ENCODE measurements around the gene DSCAML1.

DSCAML1 gene

DNA sequence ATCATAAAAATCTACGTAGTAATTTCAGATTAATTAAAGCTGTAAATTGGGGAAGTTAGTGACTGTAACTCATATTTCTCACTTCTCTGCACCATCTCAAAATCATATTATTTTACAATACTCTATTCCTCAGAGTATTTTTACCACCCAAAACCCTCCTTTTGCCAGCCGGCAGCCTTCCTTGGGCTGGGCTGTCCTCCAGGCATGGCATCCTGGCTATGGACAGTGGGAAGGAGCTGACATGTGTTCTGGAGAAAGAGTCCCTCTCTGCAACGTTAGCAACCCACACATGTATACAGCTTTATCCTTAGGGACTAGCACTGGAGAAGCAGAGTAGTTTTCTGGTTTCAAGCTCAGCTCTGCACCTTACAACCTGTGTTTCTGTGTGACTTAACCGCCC, 86.8 kb downstream of the DSCAML1 start:
- no peak overlapping the region for H3K4me3 ChIP-seq (ENCODE audit: low read depth in 1 of 2, low read length in 2 of 2)
- no peak overlapping the region for H3K9ac ChIP-seq (ENCODE audit: low read length)
- H3K4me1 ChIP-seq (ENCODE audit: insufficient read depth, low read length), result no peaks in the 10 kb centered on the region
- H3K36me3 ChIP-seq (ENCODE audit: insufficient read depth, low read length), result no peaks in the 10 kb centered on the region
- no peak overlapping the region for H3K27ac ChIP-seq (ENCODE audit: low read depth, low read length)
- H3K9me3 ChIP-seq (ENCODE audit: low read length), result no peaks in the 10 kb centered on the region
- no peaks in the 10 kb centered on the region for H3K27me3 ChIP-seq (ENCODE audit: control insufficient read depth in 1 of 2, insufficient read depth in 2 of 2, low read length in 2 of 2)

DNA sequence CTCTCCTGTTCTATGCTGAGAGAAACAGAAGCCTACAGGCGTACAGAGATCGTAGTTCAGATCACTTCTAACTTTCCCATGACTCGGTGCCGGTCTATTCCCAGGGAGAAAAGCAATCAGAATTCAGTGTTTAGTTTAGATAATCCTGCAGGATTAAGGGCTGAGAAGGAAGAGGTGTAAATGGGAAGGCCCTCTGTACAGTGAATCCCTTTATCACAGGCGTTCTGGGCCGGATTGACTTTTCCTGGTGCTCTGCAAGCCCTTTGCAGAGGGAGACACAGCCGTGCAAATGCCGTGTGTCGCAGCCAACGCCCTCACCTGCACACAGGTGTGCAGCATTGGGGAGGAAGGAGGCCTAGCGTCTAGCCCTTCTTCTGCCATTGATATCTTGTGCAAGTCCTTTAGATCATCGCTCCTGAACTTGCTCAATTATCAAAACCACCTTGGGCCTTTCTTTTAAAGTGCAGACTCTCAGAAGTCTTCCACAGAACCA, 90.6 kb downstream of the DSCAML1 start:
- no peak overlapping the region for H3K27ac ChIP-seq (ENCODE audit: low read depth, low read length)
- no peak overlapping the region for H3K9ac ChIP-seq (ENCODE audit: low read length)
- no peaks in the 10 kb centered on the region for H3K4me1 ChIP-seq (ENCODE audit: insufficient read depth, low read length)
- H3K4me3 ChIP-seq (ENCODE audit: low read depth in 1 of 2, low read length in 2 of 2), result no peak overlapping the region
- no peaks in the 10 kb centered on the region for H3K36me3 ChIP-seq (ENCODE audit: insufficient read depth, low read length)
- H3K9me3 ChIP-seq (ENCODE audit: low read length), result no peaks in the 10 kb centered on the region
- H3K27me3 ChIP-seq (ENCODE audit: control insufficient read depth in 1 of 2, insufficient read depth in 2 of 2, low read length in 2 of 2), result no peaks in the 10 kb centered on the region

DNA sequence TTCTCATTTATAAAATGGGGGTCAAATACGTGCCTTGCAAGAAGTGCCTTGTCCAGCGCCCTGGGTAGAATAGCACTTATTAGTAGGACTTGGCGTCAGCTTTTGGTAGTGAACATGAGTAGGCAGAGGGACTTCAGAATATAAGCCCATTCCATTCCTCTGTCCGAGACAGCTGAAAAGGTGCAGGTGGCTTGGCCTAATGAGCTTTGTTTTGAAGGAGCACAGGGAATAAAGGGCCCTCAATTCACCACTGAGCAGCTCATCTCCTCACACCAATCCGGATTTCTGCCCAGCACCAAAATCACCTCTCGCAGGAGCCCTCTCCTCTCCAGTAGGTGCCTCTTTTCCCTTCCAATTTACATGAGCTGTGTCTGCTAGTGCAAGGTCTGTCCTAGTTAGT, 91.2 kb downstream of the DSCAML1 start:
- Histone ChIP-seq H3K36me3 (ENCODE audit: insufficient read depth, low read length) (no peaks in the 10 kb centered on the region), H3K9me3 (ENCODE audit: low read length) (no peaks in the 10 kb centered on the region), H3K27me3 (ENCODE audit: control insufficient read depth in 1 of 2, insufficient read depth in 2 of 2, low read length in 2 of 2) (no peaks in the 10 kb centered on the region), H3K27ac (ENCODE audit: low read depth, low read length) (no peak overlapping the region), H3K9ac (ENCODE audit: low read length) (no peak overlapping the region), H3K4me3 (ENCODE audit: low read depth in 1 of 2, low read length in 2 of 2) (no peak overlapping the region), H3K4me1 (ENCODE audit: insufficient read depth, low read length) (no peaks in the 10 kb centered on the region)

DNA sequence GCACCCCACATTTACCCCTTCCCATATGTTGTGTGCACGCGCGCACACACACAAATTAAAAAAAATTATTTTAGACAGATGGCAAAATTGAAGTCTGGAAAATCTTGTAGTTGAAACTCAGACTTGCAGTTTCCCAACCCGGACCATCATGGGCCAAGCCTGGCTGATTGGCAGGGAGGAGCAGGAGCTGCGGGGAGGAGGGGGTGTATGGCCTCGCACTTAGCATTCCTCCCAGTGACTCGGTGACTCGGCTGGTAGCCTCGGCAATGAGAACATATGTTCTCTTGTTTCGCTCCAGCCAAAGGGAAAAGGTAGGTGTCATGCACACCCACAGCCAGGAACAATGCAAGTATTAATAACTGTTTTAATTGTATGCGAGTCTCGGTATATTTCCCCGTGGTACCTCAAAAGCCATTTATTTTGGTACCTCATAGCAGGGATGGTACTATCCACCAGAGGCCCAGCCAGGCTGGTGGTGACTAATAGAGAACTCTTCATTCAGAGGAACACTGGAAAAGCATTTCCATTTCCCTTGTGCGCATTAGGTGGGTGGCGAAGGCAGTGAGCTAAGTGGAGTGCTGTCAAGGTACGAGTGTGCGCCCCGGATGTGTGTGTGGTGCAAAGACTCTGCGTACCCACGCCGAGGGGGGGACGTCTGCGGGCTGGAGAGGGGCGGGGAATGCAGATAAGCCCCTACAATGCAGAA, 92.5 kb downstream of the DSCAML1 start:
- no peaks in the 10 kb centered on the region for H3K27me3 ChIP-seq (ENCODE audit: control insufficient read depth in 1 of 2, insufficient read depth in 2 of 2, low read length in 2 of 2)
- H3K4me3 ChIP-seq (ENCODE audit: low read depth in 1 of 2, low read length in 2 of 2), result no peak overlapping the region
- no peaks in the 10 kb centered on the region for H3K4me1 ChIP-seq (ENCODE audit: insufficient read depth, low read length)
- H3K36me3 ChIP-seq (ENCODE audit: insufficient read depth, low read length), result no peaks in the 10 kb centered on the region
- no peak overlapping the region for H3K27ac ChIP-seq (ENCODE audit: low read depth, low read length)
- H3K9me3 ChIP-seq (ENCODE audit: low read length), result no peaks in the 10 kb centered on the region
- no peak overlapping the region for H3K9ac ChIP-seq (ENCODE audit: low read length)

- Histone ChIP-seq H3K4me3 (ENCODE audit: low read depth in 1 of 2, low read length in 2 of 2) (no peak overlapping the region), H3K36me3 (ENCODE audit: insufficient read depth, low read length) (no peaks in the 10 kb centered on the region), H3K27me3 (ENCODE audit: control insufficient read depth in 1 of 2, insufficient read depth in 2 of 2, low read length in 2 of 2) (no peaks in the 10 kb centered on the region), H3K9ac (ENCODE audit: low read length) (no peak overlapping the region), H3K27ac (ENCODE audit: low read depth, low read length) (no peak overlapping the region), H3K4me1 (ENCODE audit: insufficient read depth, low read length) (no peaks in the 10 kb centered on the region), H3K9me3 (ENCODE audit: low read length) (no peaks in the 10 kb centered on the region)
These were observed 93.9 kb downstream of the DSCAML1 start for GRCh38 chr11:117702946-117703598.

GRCh38 chr11:117701781-117702180, 95.2 kb downstream of the DSCAML1 start:
- Histone ChIP-seq H3K9ac (ENCODE audit: low read length) (no peak overlapping the region), H3K4me3 (ENCODE audit: low read depth in 1 of 2, low read length in 2 of 2) (no peak overlapping the region), H3K36me3 (ENCODE audit: insufficient read depth, low read length) (no peaks in the 10 kb centered on the region), H3K9me3 (ENCODE audit: low read length) (no peaks in the 10 kb centered on the region), H3K27ac (ENCODE audit: low read depth, low read length) (no peak overlapping the region), H3K27me3 (ENCODE audit: control insufficient read depth in 1 of 2, insufficient read depth in 2 of 2, low read length in 2 of 2) (no peaks in the 10 kb centered on the region), H3K4me1 (ENCODE audit: insufficient read depth, low read length) (no peaks in the 10 kb centered on the region)

- H3K36me3 ChIP-seq (ENCODE audit: insufficient read depth, low read length), result no peaks in the 10 kb centered on the region
- no peak overlapping the region for H3K27ac ChIP-seq (ENCODE audit: low read depth, low read length)
- H3K4me1 ChIP-seq (ENCODE audit: insufficient read depth, low read length), result no peaks in the 10 kb centered on the region
- H3K9me3 ChIP-seq (ENCODE audit: low read length), result no peaks in the 10 kb centered on the region
- H3K9ac ChIP-seq (ENCODE audit: low read length), result no peak overlapping the region
- H3K27me3 ChIP-seq (ENCODE audit: control insufficient read depth in 1 of 2, insufficient read depth in 2 of 2, low read length in 2 of 2), result no peaks in the 10 kb centered on the region
- H3K4me3 ChIP-seq (ENCODE audit: low read depth in 1 of 2, low read length in 2 of 2), result no peak overlapping the region
These were observed 96.5 kb downstream of the DSCAML1 start for GRCh38 chr11:117700551-117700950.

- Histone ChIP-seq H3K36me3 (ENCODE audit: insufficient read depth, low read length) (no peaks in the 10 kb centered on the region), H3K9me3 (ENCODE audit: low read length) (no peaks in the 10 kb centered on the region), H3K4me3 (ENCODE audit: low read depth in 1 of 2, low read length in 2 of 2) (no peak overlapping the region), H3K4me1 (ENCODE audit: insufficient read depth, low read length) (no peaks in the 10 kb centered on the region), H3K27me3 (ENCODE audit: control insufficient read depth in 1 of 2, insufficient read depth in 2 of 2, low read length in 2 of 2) (no peaks in the 10 kb centered on the region), H3K27ac (ENCODE audit: low read depth, low read length) (no peak overlapping the region), H3K9ac (ENCODE audit: low read length) (no peak overlapping the region)
These were observed 99.7 kb downstream of the DSCAML1 start for GRCh38 chr11:117697319-117697718.

GRCh38 chr11:117696540-117696939, 100.5 kb downstream of the DSCAML1 start:
- no peak overlapping the region for H3K4me3 ChIP-seq (ENCODE audit: low read depth in 1 of 2, low read length in 2 of 2)
- H3K27ac ChIP-seq (ENCODE audit: low read depth, low read length), result no peak overlapping the region
- peaks cover 2% of the 10 kb centered on the region for H3K4me1 ChIP-seq (ENCODE audit: insufficient read depth, low read length)
- no peaks in the 10 kb centered on the region for H3K9me3 ChIP-seq (ENCODE audit: low read length)
- H3K9ac ChIP-seq (ENCODE audit: low read length), result no peak overlapping the region
- no peaks in the 10 kb centered on the region for H3K36me3 ChIP-seq (ENCODE audit: insufficient read depth, low read length)
- H3K27me3 ChIP-seq (ENCODE audit: control insufficient read depth in 1 of 2, insufficient read depth in 2 of 2, low read length in 2 of 2), result no peaks in the 10 kb centered on the region

DNA sequence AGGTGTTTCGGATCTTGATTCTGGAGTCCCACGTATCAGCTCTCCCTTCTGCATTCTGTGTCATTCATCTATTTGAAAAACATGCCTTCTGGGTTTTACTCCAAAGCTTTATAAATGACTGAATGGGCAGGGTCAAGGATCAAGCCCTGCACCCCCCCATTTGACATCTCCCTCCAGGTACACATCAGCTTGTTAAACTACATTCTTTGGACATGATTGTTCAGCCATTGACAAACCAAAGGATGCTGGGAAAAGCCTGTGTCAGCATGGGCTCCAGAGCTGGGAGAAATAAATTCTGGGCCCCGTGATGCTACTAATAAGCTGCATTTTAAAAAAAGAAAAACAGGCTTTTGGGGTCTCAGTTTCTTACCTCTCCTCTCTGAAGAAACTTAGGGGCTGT, 103.7 kb downstream of the DSCAML1 start:
- H3K27me3 ChIP-seq (ENCODE audit: control insufficient read depth in 1 of 2, insufficient read depth in 2 of 2, low read length in 2 of 2), result no peaks in the 10 kb centered on the region
- H3K4me3 ChIP-seq (ENCODE audit: low read depth in 1 of 2, low read length in 2 of 2), result no peak overlapping the region
- H3K27ac ChIP-seq (ENCODE audit: low read depth, low read length), result no peak overlapping the region
- no peak overlapping the region for H3K9ac ChIP-seq (ENCODE audit: low read length)
- H3K36me3 ChIP-seq (ENCODE audit: insufficient read depth, low read length), result no peaks in the 10 kb centered on the region
- peaks cover 4% of the 10 kb centered on the region for H3K4me1 ChIP-seq (ENCODE audit: insufficient read depth, low read length)
- H3K9me3 ChIP-seq (ENCODE audit: low read length), result no peaks in the 10 kb centered on the region

DNA sequence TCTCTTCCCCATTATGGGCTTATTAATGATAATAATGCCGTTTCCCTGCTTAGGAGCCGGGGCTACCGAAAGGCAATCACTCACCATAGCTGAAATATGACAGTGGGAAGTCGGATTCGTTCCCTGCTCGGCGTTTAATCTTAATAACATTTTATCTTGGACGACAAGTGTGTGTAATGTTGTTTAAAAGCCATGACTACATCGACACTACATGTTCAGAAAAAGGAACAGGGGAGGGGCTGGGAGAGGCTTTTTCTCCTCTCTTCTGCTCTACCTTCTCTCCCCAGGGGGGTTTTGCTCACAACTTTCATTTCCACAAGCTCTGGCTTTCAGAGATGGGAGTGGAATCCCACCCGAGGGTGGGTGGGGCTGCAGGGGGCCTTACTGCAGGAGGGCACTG, 105.5 kb downstream of the DSCAML1 start:
- no peak overlapping the region for H3K9ac ChIP-seq (ENCODE audit: low read length)
- peaks cover 4% of the 10 kb centered on the region for H3K4me1 ChIP-seq (ENCODE audit: insufficient read depth, low read length)
- H3K4me3 ChIP-seq (ENCODE audit: low read depth in 1 of 2, low read length in 2 of 2), result no peak overlapping the region
- H3K9me3 ChIP-seq (ENCODE audit: low read length), result no peaks in the 10 kb centered on the region
- H3K27me3 ChIP-seq (ENCODE audit: control insufficient read depth in 1 of 2, insufficient read depth in 2 of 2, low read length in 2 of 2), result no peaks in the 10 kb centered on the region
- H3K27ac ChIP-seq (ENCODE audit: low read depth, low read length), result no peak overlapping the region
- H3K36me3 ChIP-seq (ENCODE audit: insufficient read depth, low read length), result no peaks in the 10 kb centered on the region

DNA sequence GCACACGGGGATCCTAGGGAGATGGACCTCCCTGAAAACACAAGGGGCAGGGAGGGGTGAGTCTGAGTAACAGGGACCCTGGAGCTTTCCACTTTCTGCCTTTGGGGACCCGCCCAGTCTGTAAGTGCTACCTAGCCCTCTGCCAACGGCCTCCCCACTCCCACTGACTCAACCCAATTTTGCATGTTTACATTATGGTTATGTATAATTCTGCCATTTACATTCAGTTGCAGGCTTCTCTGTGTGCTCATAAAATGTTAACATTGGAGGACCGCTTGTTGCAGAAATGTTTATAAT, 105.8 kb downstream of the DSCAML1 start:
- no peak overlapping the region for H3K27ac ChIP-seq (ENCODE audit: low read depth, low read length)

More for the DNA sequence above, 105.8 kb downstream of the DSCAML1 start:
- Histone ChIP-seq H3K9ac (ENCODE audit: low read length) (no peak overlapping the region), H3K27me3 (ENCODE audit: control insufficient read depth in 1 of 2, insufficient read depth in 2 of 2, low read length in 2 of 2) (no peaks in the 10 kb centered on the region), H3K9me3 (ENCODE audit: low read length) (no peaks in the 10 kb centered on the region), H3K36me3 (ENCODE audit: insufficient read depth, low read length) (no peaks in the 10 kb centered on the region), H3K4me3 (ENCODE audit: low read depth in 1 of 2, low read length in 2 of 2) (no peak overlapping the region), H3K4me1 (ENCODE audit: insufficient read depth, low read length) (peaks cover 4% of the 10 kb centered on the region)

Measured in muscle layer of colon (tissue), 2 donors.